K562 (cell line): Measurements from ENCODE around the gene SLC25A18. TPM values are rescaled to one million over a fixed set of nuclear protein-coding genes. Genes with fewer than 3 reads are reported as not detected.

Experiments used
- BCL6 ChIP-seq: fragments of 250-450 bp; sonication (Bioruptor Pico); IDR thresholded peaks from 2 replicates; pipeline ENCODE4 v1.4.0; 2020
- C11orf30 ChIP-seq: fragments of 450-650 bp; IDR thresholded peaks from 2 replicates; pipeline ENCODE4 v1.6.1; 2016; ENCODE audit warnings: low read depth, mild to moderate bottlenecking
- CBX8 ChIP-seq: fragments of 200-600 bp; sonication (generic); IDR thresholded peaks from 2 replicates; pipeline ENCODE4 v1.6.1; 2012; ENCODE audit warnings: borderline replicate concordance, mixed run types, low read depth, mild to moderate bottlenecking, moderate library complexity, mixed read lengths, low read length, control low read depth, inconsistent platforms; ENCODE audit not compliant: poor library complexity, severe bottlenecking; ENCODE audit errors: extremely low read depth
- CHD1 ChIP-seq: fragments of 200-600 bp; sonication (generic); IDR thresholded peaks from one replicate; pipeline ENCODE4 v1.6.1; 2012; ENCODE audit warnings: mild to moderate bottlenecking, moderate library complexity, low read length, inconsistent platforms
- ESRRA ChIP-seq: fragments of 450-650 bp; IDR thresholded peaks from 2 replicates; pipeline ENCODE4 v1.6.1; 2014; ENCODE audit warnings: low read depth, mild to moderate bottlenecking, moderate library complexity, borderline replicate concordance
- FOXK1 ChIP-seq: sonication (generic); formaldehyde crosslinking; IDR thresholded peaks from 2 replicates; pipeline ENCODE4 v1.8.0; 2022; ENCODE audit warnings: missing genetic modification reagents, mild to moderate bottlenecking, borderline replicate concordance
- HNRNPH1 ChIP-seq: fragments of 200-400 bp; formaldehyde crosslinking; optimal IDR thresholded peaks from 2 replicates; pipeline ENCODE3; 2017; ENCODE audit warnings: low read depth, mild to moderate bottlenecking, low read length, moderate library complexity
- IFI16 ChIP-seq: fragments of 250-450 bp; sonication (Bioruptor Pico); IDR thresholded peaks from 2 replicates; pipeline ENCODE4 v2.1.2; 2022; ENCODE audit warnings: mild to moderate bottlenecking, inconsistent platforms
- MEF2A ChIP-seq: IDR thresholded peaks from 2 replicates; pipeline ENCODE4 v1.6.1; 2011; ENCODE audit warnings: low read depth, mild to moderate bottlenecking, low read length, moderate library complexity; ENCODE audit not compliant: control insufficient read depth
- NR2F6 ChIP-seq: fragments of 450-650 bp; formaldehyde crosslinking; IDR thresholded peaks from 2 replicates; pipeline ENCODE4 v1.4.0; 2020; ENCODE audit warnings: mild to moderate bottlenecking
- NR3C1 ChIP-seq: sonication (generic); formaldehyde crosslinking; IDR thresholded peaks from 2 replicates; pipeline ENCODE4 v1.8.1; 2022; ENCODE audit warnings: missing genetic modification reagents
- POLR2A ChIP-seq: fragments of 450-650 bp; conservative IDR thresholded peaks from 2 replicates; pipeline ENCODE4 v1.6.1; 2016
- TAF15 ChIP-seq: fragments of 200-400 bp; formaldehyde crosslinking; IDR thresholded peaks from 2 replicates; pipeline ENCODE4 v1.6.1; 2017; ENCODE audit warnings: mild to moderate bottlenecking, low read depth, low read length, moderate library complexity
- TRIM28 ChIP-seq: fragments of 450-650 bp; IDR thresholded peaks from 2 replicates; pipeline ENCODE4 v1.6.1; 2017
- ZNF174 ChIP-seq: fragments of 250-450 bp; sonication (Bioruptor Pico); IDR thresholded peaks from 2 replicates; pipeline ENCODE4 v1.4.0; 2020; ENCODE audit warnings: mild to moderate bottlenecking
- ZNF23 ChIP-seq: fragments of 250-450 bp; sonication (Bioruptor Pico); IDR thresholded peaks from 2 replicates; pipeline ENCODE4 v1.4.0; 2020; ENCODE audit warnings: mild to moderate bottlenecking
- ZNF695 ChIP-seq: fragments of 450-650 bp; formaldehyde crosslinking; IDR thresholded peaks from 2 replicates; pipeline ENCODE4 v1.4.0; 2020; ENCODE audit warnings: mild to moderate bottlenecking, moderate library complexity
- polyA plus RNA-seq, 8 experiments: library from polyadenylated mRNA; depleted of rRNA in 4 of 8; stranded (reverse) in 5 of 8; unstranded in 3 of 8; fragments of >200 nt; fragmentation: Nextera tagmentation in 2 of 8; fragmentation: Illumina TruSeq in 1 of 8; extraction: Ambion mirVana in 2 of 8; extraction: Trizol in 1 of 8; gene quantifications; 2 replicates each; pipeline versions ENCODE4 v1.2.1 to v1.2.3, GENCODE V29; 2011 to 2014; ENCODE audit warnings: inconsistent platforms in 1 of 8, missing spikeins in 1 of 8
- total RNA-seq, 7 experiments: library from RNA; depleted of rRNA in 6 of 7; stranded (reverse); fragments of >200 nt in 6 of 7; fragmentation: Illumina TruSeq in 2 of 7; extraction: Trizol in 2 of 7; gene quantifications; 2 replicates each; pipeline versions ENCODE4 v1.2.1 to v1.2.3, GENCODE V29; 2011 to 2021; ENCODE audit warnings: low replicate concordance in 1 of 7
- TF ChIP-seq, protein P1 (sequence below): IDR thresholded peaks from 2 replicates; pipeline ENCODE4 v1.6.1; 2011; ENCODE audit warnings: borderline replicate concordance, low read depth, mild to moderate bottlenecking, moderate library complexity, low read length; ENCODE audit not compliant: insufficient read depth, poor library complexity, severe bottlenecking
- TF ChIP-seq, protein P2 (sequence below): fragments of 250-450 bp; sonication (Bioruptor Pico); IDR thresholded peaks from 2 replicates; pipeline ENCODE4 v1.8.0; 2022; ENCODE audit warnings: moderate library complexity, mild to moderate bottlenecking, inconsistent platforms
- TF ChIP-seq, protein P3 (sequence below): fragments of 450-650 bp; formaldehyde crosslinking; IDR thresholded peaks from 2 replicates; pipeline ENCODE4 v1.4.0; 2020; ENCODE audit warnings: mild to moderate bottlenecking, moderate library complexity
- TF ChIP-seq, protein P4 (sequence below), 2 experiments: fragments of 250-450 bp in 1 of 2; fragments of 450-650 bp in 1 of 2; sonication (Bioruptor Pico) in 1 of 2; IDR thresholded peaks; 2 replicates each; pipeline versions ENCODE4 v1.6.1 to v1.8.0; 2016 to 2021; ENCODE audit warnings: mild to moderate bottlenecking in 2 of 2, moderate library complexity in 2 of 2, missing compliant biosample characterization in 1 of 2, missing genetic modification characterization in 1 of 2
- TF ChIP-seq, protein P5 (sequence below): fragments of 250-450 bp; sonication (Bioruptor Pico); IDR thresholded peaks from 2 replicates; pipeline ENCODE4 v1.4.0; 2020; ENCODE audit warnings: borderline replicate concordance

The SLC25A18 gene
- total and polyA plus RNA-seq, 9 of the 15 experiments (the other 6 are each of a cell fraction or from before 2014, with no cell fraction given), result 0.04 TPM; not detected in 8

DNA sequence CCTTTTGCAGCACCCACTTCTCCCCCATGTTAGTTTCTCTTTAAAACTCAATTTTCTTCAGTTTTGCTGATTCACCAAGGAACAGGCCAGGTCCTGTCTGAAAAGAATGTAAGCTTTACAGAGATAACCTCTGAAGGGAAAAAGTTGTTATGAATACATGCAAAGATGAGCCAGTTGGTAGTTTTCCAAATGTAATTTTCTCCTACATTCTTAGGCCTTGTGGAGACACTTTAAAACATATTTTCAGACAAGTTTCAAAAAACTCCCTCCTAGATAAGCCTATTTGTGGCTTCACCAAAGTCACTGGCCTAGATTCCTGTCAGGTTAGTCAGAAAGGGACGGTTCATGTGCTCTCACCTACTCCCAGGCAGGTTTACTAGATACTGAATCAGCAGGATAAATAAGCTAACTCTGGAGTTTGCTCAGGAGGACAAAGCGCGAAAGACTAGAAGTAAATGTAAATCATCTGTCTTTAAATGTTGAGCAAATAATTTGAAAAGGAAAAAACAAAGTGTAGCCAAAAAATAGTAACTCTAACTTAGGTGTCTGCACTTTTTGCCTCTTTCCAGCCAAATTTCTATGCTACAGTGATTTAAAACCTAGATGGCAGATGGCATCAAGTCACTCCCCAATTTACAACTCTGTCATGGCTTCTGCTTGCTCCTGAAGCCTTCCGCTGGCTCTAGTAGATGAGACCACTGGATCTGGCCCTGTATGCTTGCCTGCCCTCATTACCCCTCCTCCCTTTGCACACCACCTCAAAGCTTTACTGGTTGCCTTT, 70.1 kb downstream of the SLC25A18 start (continued):
- TF ChIP-seq, protein P1, sequence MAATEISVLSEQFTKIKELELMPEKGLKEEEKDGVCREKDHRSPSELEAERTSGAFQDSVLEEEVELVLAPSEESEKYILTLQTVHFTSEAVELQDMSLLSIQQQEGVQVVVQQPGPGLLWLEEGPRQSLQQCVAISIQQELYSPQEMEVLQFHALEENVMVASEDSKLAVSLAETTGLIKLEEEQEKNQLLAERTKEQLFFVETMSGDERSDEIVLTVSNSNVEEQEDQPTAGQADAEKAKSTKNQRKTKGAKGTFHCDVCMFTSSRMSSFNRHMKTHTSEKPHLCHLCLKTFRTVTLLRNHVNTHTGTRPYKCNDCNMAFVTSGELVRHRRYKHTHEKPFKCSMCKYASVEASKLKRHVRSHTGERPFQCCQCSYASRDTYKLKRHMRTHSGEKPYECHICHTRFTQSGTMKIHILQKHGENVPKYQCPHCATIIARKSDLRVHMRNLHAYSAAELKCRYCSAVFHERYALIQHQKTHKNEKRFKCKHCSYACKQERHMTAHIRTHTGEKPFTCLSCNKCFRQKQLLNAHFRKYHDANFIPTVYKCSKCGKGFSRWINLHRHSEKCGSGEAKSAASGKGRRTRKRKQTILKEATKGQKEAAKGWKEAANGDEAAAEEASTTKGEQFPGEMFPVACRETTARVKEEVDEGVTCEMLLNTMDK, result no peak
- TF ChIP-seq POLR2A, result peak; percentile 41; the same call in 1 of the 2 replicates
- no peak for TF ChIP-seq ZNF23
- no peak for TF ChIP-seq ZNF695 (CRISPR knock-in tag)
- TF ChIP-seq ESRRA, result peak; percentile 12; the same call in 1 of the 2 replicates
- TF ChIP-seq, protein P2, sequence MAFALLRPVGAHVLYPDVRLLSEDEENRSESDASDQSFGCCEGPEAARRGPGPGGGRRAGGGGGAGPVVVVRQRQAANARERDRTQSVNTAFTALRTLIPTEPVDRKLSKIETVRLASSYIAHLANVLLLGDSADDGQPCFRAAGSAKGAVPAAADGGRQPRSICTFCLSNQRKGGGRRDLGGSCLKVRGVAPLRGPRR, result no peak
- TF ChIP-seq, protein P3, sequence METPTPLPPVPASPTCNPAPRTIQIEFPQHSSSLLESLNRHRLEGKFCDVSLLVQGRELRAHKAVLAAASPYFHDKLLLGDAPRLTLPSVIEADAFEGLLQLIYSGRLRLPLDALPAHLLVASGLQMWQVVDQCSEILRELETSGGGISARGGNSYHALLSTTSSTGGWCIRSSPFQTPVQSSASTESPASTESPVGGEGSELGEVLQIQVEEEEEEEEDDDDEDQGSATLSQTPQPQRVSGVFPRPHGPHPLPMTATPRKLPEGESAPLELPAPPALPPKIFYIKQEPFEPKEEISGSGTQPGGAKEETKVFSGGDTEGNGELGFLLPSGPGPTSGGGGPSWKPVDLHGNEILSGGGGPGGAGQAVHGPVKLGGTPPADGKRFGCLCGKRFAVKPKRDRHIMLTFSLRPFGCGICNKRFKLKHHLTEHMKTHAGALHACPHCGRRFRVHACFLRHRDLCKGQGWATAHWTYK, result no peak
- TF ChIP-seq FOXK1 (CRISPR knock-in tag), result no peak
- no peak for TF ChIP-seq CHD1
- TF ChIP-seq ZNF174 (CRISPR knock-in tag), result peak; percentile 3; the same call in 1 of the 2 replicates
- TF ChIP-seq CBX8, result no peak
- TF ChIP-seq MEF2A, result no peak
- peak; percentile 96 for TF ChIP-seq C11orf30
- TF ChIP-seq HNRNPH1, result no peak
- TF ChIP-seq TAF15, result no peak
- 0 out of 2 replicates have a peak, but pooled peaks have one; percentile 51 for TF ChIP-seq NR2F6
- no peak for TF ChIP-seq IFI16 (CRISPR knock-in tag)
- no peak; the same call in 1 of the 2 replicates for TF ChIP-seq TRIM28
- no peak for TF ChIP-seq NR3C1 (CRISPR knock-in tag)
- TF ChIP-seq, protein P4, sequence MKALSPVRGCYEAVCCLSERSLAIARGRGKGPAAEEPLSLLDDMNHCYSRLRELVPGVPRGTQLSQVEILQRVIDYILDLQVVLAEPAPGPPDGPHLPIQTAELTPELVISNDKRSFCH (CRISPR knock-in tag; IDR thresholded peaks at IDR 0.05), result no peak
- TF ChIP-seq, protein P4 (tag; IDR thresholded peaks at IDR 0.05), result peak; percentile 41
- TF ChIP-seq BCL6, result no peak
- TF ChIP-seq, protein P5, sequence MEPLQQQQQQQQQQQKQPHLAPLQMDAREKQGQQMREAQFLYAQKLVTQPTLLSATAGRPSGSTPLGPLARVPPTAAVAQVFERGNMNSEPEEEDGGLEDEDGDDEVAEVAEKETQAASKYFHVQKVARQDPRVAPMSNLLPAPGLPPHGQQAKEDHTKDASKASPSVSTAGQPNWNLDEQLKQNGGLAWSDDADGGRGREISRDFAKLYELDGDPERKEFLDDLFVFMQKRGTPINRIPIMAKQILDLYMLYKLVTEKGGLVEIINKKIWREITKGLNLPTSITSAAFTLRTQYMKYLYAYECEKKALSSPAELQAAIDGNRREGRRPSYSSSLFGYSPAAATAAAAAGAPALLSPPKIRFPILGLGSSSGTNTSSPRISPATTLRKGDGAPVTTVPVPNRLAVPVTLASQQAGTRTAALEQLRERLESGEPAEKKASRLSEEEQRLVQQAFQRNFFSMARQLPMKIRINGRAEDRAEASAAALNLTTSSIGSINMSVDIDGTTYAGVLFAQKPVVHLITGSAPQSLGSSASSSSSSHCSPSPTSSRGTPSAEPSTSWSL, result no peak
